ENCODE data around the gene CRYAA.
A peak's percentile ranks its signal among the peaks of the same experiment; 100 is the strongest.
"Not testable (repeated sequence)": the region's sequence is repeated elsewhere in the genome, so short reads cannot be mapped to it uniquely, and the experiment has no call there.

The CRYAA gene

DNA sequence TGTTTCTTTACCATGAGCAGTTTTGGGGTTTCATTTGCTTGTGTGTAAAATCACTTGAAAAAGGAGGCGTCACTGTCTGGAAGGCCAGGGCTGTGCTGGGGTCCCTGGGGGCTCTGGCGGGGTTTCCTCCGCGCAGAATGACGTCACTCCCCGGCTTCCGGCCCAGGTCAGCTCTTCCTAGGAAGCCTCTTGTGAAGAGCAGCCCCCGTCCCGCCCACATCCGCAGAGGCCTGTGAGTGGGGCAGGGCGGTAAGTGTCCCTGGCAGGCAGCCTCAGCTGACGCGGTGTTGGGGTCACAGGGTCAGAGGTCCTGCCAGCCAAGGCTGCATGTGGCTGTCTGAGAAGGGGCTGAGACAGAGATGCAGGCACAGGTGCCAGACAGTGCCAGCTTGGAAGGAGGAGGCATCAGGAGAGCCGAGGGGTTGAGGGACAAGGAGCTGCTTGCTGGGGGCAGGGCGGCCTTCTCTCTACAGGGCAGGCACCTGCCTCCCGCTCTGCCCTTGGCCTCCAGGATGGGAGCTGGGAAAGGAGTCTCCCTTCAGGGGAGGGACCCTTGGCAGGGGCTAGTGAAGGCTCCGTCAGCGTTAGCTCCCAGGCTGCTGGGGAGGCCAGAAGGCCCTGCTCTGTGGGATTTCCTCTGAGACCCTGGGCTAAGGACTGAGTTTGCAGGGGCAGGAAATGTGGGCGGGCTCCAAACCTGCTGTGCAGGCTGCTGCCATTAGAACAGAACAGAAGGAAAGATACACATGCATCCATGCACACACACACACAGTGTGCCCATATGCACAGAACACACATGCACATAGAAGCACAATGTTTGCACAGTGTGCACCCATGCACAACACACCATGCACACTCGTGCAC lies 8.5 kb downstream of the CRYAA start:
- DNase-seq (ENCODE audit: low spot score), result not testable (repeated sequence)

DNA sequence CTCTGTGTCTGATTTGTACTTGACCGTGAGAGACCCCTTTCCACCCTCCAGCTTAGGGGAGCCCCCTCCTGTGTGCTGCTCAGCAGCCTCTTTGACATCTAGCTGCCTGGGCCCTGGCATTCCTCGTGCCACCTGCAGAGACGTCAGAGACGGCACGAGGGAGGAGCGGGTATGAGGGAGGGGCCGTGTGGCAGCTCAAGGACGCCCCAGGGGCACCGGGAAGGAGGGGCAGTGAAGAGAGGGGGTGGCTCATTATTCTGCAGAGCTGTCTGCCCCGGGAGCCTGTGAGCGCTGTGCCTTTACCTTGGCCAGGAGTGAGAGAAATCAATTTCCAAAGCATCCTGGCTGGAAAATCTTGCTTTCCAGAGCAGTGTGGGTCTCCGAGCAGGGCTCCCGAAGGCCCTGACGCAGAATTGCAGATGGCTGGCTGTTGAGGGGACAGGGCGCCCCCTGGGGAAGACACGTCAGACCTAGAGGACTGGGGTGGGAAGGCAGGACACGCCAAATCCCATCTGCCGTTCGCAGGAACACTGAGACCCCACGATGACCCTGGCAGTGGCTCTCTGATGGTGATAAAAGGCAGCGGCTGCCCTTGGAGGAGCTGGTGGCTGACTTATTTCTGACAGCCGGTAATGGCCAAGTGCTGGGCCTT lies 9.5 kb downstream of the CRYAA start:
- DNase-seq (ENCODE audit: low spot score), result not testable (repeated sequence)

DNA sequence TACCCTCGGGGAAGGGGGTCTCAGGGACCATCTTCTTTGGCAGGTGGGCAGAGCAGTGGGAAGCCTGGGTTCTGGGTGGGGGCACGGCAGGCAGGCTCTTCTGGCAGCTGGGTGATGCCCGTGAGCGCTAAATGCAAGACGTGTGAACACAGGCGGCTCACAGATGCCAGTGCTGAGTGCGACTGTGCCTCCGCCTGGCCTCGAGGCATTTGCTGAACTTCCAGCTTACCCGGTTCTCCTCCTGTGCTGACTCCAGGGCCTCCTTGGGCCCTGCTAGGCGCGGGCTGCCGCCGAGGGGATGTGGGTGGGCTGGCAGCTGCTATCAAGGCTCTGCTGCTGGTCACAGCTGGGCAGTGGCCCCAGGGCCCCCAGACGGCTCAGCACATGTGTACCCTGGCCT lies 12.2 kb downstream of the CRYAA start:
- DNase-seq (ENCODE audit: low spot score), result not testable (repeated sequence)

DNA sequence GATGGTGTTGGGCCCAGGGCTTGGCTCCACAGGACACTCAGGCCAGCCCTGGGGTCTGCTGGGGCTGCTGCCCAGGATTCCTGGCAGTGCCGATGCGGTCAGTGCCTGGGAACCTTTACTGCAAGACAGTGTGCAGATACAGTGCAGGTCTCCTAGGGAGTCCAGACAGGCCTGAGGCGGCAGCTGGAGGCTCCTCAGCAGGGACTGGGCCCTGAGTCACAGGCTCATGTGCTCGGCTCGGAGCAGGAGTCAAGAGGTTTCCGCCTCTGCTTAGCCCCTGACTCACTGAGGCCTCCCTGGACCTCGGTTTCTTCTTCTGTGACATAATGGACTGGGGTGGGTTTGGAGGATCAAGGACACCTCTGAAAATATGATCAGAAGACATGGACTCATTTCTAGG lies 18.5 kb downstream of the CRYAA start:
- DNase-seq (ENCODE audit: low spot score), result not testable (repeated sequence)

DNA sequence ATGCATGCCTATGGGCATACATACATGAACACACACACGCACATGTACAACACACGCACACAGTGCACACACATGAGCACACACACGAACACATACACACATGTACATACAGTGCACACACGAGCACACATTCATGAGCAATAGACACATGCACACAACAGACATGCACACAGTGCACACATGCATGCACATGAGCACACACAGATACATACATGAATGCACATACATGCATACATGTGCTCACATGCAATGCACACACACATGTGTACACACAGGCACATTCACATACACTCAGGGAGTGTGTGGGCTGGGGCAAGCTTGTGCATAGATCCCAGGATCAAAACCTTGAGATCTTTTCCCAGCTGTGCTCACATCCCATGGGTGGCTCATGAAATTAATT lies 18.9 kb downstream of the CRYAA start:
- no peak for DNase-seq (ENCODE audit: low spot score)

DNA sequence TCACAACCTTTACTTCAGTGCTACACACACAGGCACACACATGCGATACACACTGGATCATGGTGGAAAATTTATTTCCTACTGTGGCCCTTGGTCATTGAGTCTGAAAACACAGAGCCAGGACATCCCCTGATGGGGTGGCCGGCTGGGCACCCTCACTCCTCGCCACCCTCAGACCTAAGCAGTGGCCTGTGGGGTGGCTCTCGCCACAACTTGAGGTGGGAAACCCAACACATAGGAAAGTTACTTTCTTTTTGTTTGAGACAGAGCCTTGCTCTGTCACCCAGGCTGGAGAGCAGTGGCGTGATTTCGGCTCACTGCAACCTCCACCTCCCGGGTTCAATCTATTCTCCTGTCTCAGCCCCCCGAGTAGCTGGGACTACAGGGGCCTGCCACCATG lies 19.4 kb downstream of the CRYAA start:
- no peak for DNase-seq (ENCODE audit: low spot score)

DNA sequence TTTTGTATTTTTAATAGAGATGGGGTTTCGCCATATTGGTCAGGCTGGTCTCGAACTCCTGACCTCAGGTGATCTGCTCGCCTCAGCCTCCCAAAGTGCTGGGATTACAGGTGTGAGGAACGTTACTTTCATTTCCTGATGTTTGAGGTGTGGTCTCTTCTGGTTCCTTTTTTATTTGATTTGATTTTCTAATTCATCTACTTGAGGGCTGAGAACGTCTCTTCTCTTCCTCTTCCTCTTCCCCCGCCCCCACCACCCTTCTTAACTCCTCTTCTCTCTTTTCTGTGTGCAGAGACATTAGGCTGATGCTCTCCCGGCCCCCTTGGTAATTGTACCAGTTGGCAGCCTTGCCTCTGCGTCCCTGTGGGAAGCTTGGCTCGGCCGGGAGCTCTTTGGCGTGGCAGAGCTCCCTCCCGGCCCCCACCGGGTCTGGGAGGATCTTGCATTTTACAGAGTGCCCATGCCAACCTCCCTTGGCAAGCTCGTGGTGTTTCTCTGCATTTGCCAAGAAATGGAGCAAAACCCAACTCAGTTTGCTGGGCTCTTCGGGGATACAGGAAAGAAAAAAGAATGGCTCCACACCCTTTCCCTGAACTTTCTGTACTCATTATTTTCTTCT lies 19.9 kb downstream of the CRYAA start:
- DNase-seq (ENCODE audit: low spot score), result peak; percentile 78

DNA sequence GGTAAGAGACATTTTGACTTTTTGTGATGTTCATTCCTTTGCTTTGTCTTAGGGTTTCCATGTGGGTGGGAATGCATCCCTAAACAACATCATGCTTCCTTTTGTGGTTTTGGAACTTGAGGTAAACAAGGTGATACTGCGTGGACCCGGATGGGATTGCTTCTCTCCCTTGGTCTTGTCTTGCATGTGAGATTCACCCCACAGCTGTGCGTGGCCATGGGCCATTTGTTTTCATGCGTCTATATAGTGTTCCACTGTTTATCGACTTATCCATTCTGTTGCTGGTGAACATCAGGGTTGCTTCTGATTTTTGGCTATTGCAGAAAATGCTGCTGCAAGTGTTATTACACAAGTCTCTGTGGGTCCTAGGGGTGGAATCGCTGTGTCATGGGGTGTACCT lies 21.1 kb downstream of the CRYAA start:
- DNase-seq (ENCODE audit: low spot score), result no peak

DNA sequence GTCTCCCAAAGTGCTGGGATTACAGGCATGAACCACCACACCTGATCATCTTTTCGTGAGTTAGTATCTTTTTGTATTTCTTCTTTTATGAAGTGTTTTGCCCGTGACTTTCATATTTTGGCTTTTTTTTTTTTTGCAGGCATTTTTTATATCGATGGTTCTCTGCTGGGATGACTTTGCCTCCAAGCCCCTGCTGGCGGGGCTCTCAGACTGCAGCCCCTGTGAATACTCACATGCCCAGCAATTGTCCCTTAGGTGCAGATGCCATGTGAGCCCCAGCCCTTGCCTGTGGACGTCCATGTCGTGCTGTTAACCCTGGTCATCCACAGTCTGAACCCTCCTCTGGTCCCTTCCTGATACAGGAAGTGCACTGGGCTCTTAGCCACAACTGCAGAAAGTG lies 21.7 kb downstream of the CRYAA start:
- DNase-seq (ENCODE audit: low spot score), result no peak

DNA sequence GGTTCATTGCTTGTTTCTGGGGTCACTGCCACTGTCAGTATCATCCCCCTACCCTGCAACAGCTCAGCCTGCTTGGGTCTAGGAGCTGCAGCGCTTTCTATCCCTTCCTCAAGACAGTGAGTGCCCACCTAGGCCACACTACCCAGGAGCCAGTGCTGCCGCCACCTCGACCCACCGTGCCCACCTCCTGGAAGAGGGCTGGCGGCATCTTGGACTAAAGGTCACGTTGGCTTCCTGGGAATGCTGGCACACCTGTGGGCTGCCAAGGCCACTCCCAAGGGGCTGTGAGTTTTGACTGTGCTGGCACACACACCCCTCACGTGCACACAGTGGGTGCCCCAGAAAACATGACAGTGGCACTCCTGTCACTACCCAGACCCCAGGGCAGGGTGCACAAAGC lies 22.1 kb downstream of the CRYAA start:
- DNase-seq (ENCODE audit: low spot score), result no peak

DNA sequence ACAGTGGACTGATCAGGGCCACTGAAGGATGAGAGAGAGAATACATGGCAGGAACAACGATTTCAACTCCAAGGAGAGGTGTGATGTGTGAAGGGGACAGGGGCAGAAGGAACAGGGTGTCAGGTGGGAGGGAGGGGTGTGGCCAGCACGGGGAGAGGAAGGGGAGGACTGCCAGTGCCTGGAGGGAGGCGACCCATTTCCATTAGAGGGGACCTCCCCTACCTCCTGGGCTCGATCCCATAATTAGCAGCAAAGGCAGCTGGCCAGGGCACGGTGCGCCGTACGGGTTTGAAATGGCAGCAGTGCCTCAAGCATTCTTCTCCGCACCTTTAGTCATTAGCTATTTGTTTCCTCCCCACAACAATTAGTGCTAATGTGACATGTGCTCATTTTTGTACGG lies 22.7 kb downstream of the CRYAA start:
- DNase-seq (ENCODE audit: low spot score), result no peak

DNA sequence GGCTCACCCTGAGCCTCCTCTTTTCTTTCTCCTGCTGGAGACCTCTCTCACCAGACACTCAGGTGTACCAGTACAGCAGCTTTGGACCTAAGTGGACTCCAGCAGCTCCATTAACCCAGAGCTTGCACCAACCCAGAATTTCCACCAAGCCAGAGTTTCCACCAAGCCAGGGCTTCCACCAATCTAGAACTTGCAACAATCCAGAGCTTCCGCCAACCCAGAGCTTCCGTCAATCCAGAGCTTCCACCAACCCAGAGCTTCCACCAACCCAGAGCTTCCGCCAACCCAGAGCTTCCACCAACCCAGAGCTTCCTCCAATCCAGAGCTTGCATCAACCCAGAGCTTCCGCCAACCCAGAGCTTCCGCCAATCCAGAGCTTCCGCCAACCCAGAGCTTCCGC lies 23.2 kb downstream of the CRYAA start:
- DNase-seq (ENCODE audit: low spot score), result peak; percentile 52

DNA sequence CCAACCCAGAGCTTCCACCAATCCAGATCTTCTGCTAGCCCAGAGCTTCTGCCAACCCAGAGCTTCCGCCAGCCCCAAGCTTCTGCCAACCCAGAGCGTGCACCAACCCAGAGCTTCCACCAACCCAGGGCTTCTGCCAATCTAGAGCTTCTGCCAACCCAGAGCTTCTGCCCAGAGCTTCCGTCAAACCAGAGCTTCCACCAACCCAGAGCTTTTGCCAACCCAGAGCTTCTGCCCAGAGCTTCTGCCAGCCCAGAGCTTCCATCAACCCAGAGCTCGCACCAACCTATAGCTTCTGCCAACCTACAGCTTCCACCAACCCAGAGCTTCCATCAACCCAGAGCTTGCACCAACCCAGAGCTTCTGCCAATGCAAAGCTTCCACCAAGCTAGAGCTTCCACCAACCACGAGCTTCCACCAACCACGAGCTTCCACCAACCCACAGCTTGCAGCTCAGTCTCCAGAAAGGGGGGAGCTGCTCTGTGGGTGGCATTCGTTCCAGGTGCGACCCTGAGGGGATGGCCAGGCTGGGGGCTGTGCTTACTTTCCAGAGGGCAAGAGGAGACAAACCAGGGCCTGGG lies 23.8 kb downstream of the CRYAA start:
- peak; percentile 58 for DNase-seq (ENCODE audit: low spot score)

DNA sequence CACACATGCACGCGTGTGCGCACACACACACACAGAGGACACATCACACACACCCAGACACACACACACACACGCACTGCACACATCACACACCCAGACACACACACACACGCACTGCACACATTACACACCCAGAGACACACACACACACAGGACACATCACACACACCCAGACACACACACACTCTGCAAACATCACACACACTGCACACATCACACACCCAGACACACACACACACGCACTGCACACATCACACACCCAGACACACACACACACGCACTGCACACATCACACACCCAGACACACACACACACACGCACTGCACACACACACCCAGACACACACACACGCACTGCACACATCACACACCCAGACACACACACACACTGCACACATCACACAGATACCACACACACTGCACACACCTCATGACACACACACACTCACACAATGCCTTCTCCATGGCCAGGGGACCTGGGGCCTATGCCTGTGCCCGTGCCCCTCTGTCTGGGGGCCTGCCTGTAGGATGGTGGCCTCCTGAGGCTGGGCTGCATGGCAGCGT lies 24.4 kb downstream of the CRYAA start:
- no peak for DNase-seq (ENCODE audit: low spot score)

DNA sequence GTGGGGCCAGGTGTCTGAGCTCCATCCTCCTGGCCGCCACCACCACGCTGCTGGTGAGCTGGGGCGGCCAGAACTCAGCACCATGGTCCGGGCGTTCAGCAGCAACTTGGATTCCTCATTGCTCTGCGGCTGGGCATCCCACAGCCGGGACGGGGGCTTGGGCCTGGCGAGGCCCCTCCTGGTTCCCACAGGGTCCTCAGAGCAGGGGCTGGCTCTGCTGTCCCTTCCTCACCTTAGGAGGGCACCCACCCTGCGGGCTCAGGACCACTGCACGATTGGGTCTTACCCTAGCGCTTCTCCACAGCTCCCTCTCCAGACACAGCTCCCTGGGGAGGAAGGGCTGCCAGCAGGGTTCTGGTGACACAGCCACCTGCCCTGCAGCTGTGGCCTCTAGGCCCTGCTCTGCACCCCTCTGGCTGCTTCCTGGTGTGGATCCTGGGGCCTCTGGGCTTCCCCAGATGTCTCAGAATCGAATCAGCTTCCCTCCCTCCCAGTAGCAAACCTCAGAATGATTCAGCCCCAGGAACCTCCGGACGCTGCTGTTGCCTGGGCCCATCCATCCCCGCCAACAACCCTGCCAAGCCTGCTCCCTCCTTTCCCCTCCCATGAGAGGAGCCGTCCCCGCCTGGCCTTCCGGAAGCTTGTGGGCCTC lies 25.0 kb downstream of the CRYAA start:
- no peak for DNase-seq (ENCODE audit: low spot score)

DNA sequence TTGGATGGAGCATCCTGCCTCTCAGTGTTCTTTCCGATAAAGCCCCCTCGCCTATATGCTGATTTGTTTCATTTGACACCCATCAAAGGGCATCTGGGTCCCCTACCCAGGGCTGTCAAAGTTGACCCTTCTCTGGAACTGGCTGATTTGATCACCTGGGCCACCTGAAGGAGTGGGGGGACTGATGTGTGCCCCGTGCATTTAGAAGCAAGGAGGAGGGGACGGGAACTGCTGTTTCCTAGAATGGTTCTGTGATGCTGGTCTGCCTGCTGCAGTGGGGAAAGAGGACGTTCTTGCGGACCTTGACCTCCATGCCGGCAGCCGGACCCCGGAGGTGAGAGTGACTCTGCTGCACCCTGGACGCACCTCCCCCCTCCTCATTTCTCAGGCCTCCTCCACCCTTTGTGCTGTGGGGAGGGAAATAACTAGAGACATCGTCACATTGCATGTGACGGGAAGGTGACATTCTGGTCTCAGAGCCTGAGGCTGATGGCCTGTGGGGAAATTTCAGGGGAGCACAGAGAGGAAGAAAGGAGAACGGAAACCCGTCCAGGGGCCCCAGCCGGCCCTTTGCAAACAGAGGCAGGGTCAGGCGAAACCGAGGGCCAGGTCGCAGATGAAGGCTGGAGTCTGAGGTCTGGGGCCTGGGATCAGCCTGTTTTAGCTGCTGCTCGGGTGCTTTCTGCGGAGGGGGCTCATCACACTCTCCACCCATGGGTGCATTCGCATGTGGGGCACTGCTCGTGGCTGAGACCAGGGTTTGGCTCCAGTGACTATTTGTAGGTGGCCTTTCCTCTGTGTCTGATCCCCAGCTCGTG lies 25.7 kb downstream of the CRYAA start:
- no peak for DNase-seq (ENCODE audit: low spot score)

DNA sequence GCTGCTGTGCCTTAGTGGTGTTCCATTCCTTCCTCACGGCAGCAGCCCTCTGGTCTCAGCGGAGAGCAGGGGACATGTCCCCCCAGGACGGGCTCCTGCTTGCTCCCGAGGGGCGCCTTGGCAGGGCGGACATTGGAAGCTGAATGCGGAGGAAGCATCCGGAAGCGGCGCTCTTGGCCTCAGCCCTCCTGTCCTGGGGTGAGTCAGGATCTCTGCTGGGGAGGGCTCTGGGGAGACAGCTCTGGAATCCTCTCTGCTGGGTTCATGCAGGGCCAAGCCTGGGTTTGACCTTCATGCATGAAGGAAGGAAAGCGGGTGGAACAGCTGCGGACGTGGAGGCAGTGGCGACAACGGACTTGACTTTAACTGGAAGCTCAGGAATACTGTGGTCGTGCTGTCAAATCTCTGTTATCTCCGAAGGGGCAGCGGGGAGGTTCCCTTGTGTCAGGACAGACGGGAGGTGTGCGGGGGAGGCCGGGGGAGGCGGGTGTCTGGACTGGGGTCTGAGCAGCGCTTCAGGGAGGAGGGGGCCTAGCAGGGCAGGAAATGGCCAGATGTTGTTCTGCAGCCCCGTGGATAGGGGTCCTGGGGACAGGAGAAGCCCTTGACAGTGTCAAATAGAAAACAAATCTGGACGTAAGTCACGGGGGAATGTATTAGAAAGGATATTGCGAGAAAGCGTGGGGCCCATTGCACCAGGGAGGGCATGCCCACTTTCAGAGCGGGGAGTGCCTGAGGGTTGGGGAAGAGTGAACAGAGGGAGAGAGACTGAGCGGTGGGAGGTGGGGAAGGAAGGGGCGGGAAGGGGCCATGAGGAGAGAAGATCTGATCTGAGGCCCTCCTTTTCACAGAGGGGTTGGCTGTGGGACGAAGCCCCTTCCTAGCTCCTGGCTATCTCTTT lies 26.6 kb downstream of the CRYAA start:
- DNase-seq (ENCODE audit: low spot score), result no peak

DNA sequence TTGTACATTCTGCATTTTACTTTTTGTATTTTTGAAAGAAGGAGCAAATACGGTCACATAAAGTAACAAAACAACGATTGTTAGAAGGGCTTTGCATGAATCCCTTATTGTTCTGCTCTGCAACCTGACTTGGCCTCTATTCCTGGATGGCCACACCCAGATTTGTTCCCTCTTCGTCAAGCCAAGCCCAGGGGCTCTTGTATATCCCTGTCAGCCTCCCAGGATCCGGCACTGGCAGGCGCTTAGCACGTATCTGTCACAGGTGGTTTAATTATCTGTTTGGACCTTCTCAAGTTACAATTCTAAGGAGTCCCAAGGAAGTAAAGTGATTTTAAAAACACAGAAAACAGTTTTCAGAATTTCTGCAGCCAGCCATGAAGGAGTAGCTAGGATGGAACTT lies 28.0 kb downstream of the CRYAA start:
- DNase-seq (ENCODE audit: low spot score), result no peak

DNA sequence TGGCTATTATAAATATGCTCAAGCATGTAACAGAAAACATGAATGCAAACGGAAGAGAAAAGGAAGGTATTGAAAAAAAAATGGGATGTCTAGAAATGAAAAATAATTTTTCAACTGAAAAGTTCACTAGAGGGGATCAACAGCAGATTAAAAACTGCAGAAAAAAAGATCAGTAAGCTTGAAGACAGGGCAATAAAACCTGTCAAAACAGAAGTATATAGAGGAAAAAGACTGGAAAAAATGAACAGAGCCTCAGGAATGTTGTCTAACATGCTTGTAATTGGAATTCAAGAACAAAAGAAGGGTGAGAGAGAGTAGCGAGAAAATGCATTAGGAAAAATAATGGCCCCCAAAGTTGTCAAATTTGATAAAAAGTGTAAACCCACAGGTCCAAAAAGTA lies 29.6 kb downstream of the CRYAA start:
- no peak for DNase-seq (ENCODE audit: low spot score)

DNA sequence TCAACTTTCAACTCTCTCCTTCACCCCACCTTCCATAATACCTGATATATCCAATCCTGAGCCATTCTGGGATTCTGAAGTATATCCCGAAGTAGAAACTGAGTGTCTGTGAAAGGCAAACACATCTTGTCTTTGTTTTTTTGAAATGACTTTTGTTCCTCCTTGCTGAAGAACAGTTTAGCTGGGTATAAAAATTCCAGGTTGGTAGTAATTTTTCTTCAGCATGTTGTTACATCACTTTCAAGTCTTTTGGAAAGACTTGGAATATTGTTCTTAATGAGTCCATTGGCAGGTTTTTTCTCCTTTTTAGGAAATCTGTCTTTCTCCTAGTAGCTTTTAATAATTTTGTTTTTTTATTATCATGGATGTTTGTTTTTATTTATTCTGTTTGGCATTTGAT lies 32.7 kb downstream of the CRYAA start:
- no peak for DNase-seq (ENCODE audit: low spot score)
